ENCODE results near the gene CALN1. TPM values are rescaled to one million over a fixed set of nuclear protein-coding genes. Genes with fewer than 3 reads are reported as not detected.

Gene CALN1
- total and polyA plus RNA-seq, 2 of the 8 experiments (the other 6 are each of a cell fraction or from before 2014, with no cell fraction given) = 6.4 to 15.2 TPM

DNA sequence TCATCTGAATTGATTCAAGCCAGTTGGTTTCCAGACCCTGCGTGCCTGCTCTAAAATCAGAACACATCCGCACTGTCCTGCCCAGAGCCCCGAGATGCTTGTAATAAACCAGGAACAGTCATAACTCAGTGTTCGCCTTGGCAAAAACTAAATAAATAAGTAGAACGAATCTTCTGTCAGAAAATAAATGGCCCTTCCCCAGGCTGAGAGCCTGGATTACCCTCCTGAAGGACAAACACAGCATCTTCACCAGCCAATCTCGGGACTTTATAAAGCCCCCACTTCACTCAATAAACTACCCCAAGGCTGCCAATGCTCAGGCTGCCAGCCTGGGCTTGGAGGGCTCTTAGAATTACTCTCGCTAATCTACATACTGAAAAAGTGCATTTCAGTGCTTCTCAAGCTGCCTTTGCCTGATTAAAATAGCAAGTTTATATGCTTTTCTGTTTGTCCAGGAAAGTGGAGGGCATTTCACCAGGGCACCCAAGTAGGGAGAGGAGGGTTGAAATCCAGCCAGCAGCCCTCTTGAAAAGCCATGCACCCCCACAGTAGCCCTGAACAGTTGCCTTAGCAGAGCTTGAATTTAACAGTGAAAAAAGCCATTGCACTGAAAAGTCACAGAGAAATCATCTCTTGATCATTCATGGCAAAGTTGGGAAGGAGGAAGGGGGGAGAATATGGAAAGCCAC, 136.6 kb downstream of the CALN1 start:
- H3K23me2 ChIP-seq (ENCODE audit: low read depth, low read length) = no peaks in the 10 kb centered on the region
- H3K79me2 ChIP-seq (ENCODE audit: control insufficient read depth in 1 of 2, insufficient read depth in 2 of 2, low read length in 2 of 2) = no peaks in the 10 kb centered on the region
- H3K9ac ChIP-seq (replicated peaks in 1 of 4; ENCODE audit: extremely low read depth in 1 of 4, low read depth in 3 of 4, low read length in 3 of 4) = no peak overlapping the region
- no peak overlapping the region for H2BK12ac ChIP-seq (ENCODE audit: low read depth, low read length)
- CTCF ChIA-PET (ENCODE audit: partially characterized antibody) = no interaction called here
- H3K14ac ChIP-seq (ENCODE audit: insufficient read length) = no peak overlapping the region
- H4K20me1 ChIP-seq (replicated peaks in 1 of 2; ENCODE audit: control insufficient read depth in 1 of 2, insufficient read depth in 2 of 2, low read length in 2 of 2) = no peaks in the 10 kb centered on the region
- no peak overlapping the region for H3K18ac ChIP-seq (ENCODE audit: extremely low read depth, low read length)
- FAIRE-seq (no peak), DNase-seq (ENCODE audit: low read depth in 1 of 2, low spot score in 2 of 2) (no peak)
- WGBS, 2 experiments (ENCODE audit: extremely low coverage in 1 of 2, insufficient coverage in 1 of 2, insufficient read length in 1 of 2, insufficient replicate concordance in 2 of 2, low coverage in 1 of 2, low lambda C conversion rate in 2 of 2, missing lambda C conversion rate in 1 of 2) = 85% methylated on average over 7 of the region's 7 CpGs; no CpG with 5 or more reads in 1 of the 2 experiments
- H3K27ac ChIP-seq (ENCODE audit: low read depth, low read length) = no peak overlapping the region
- H2BK20ac ChIP-seq (ENCODE audit: low read length) = no peak overlapping the region
- H4K5ac ChIP-seq (ENCODE audit: insufficient read length, low read depth, low read length) = no peak overlapping the region
- H3K4me3 ChIP-seq (ENCODE audit: extremely low read depth in 1 of 4, insufficient read depth in 2 of 4, low read depth in 3 of 4, low read length in 4 of 4) = no peak overlapping the region
- no peak overlapping the region for H3K4ac ChIP-seq (replicated peaks; ENCODE audit: insufficient read length, low read depth, low read length)
- no peak overlapping the region for H3K23ac ChIP-seq (ENCODE audit: insufficient read length)
- no peak overlapping the region for H3K56ac ChIP-seq (replicated peaks; ENCODE audit: insufficient read length, low read depth, low read length)
- peaks cover 0 to 7% of the 10 kb centered on the region in 2 experiments; a peak in 1 of 4 replicates for H3K9me3 ChIP-seq (ENCODE audit: insufficient read depth in 2 of 2, low read depth in 1 of 2, low read length in 1 of 2)
- H3K79me1 ChIP-seq (ENCODE audit: low read depth, low read length) = no peaks in the 10 kb centered on the region
- H4K8ac ChIP-seq (ENCODE audit: extremely low read depth, insufficient read depth, low read length) = no peak overlapping the region
- no peaks in the 10 kb centered on the region; a peak in 1 of 7 replicates for H3K4me1 ChIP-seq (replicated peaks in 1 of 4; ENCODE audit: control insufficient read depth in 3 of 4, insufficient read depth in 4 of 4, low read length in 3 of 4)
- no peak overlapping the region for H3K4me2 ChIP-seq (ENCODE audit: insufficient read depth in 1 of 2, low read depth in 2 of 2, low read length in 2 of 2)
- H2BK120ac ChIP-seq (replicated peaks; ENCODE audit: low read depth, low read length) = no peak overlapping the region
- H4K91ac ChIP-seq (replicated peaks; ENCODE audit: insufficient read length, low read length) = no peak overlapping the region
- H2AFZ ChIP-seq (ENCODE audit: low read length) = no peak overlapping the region
- H3K27me3 ChIP-seq (replicated peaks in 1 of 4; ENCODE audit: control insufficient read depth in 3 of 4, extremely low read depth in 1 of 4, insufficient read depth in 3 of 4, low read length in 3 of 4) = no peaks in the 10 kb centered on the region
- POLR2A ChIA-PET (ENCODE audit: partially characterized antibody) = no interaction called here
- H2AK5ac ChIP-seq (ENCODE audit: low read depth, low read length) = no peak overlapping the region
- H2BK15ac ChIP-seq (ENCODE audit: low read length) = no peak overlapping the region
- no peak overlapping the region for H2BK5ac ChIP-seq (ENCODE audit: low read depth, low read length)
- H3K36me3 ChIP-seq (ENCODE audit: control insufficient read depth in 2 of 4, insufficient read depth in 4 of 4, low read length in 3 of 4) = peaks cover 0 to 7% (median 0%) of the 10 kb centered on the region in 4 experiments; a peak in 1 of 8 replicates
- no peak for TF ChIP-seq ATF2 (IDR thresholded peaks at IDR 0.05; ENCODE audit: low read length)
- no peak for TF ChIP-seq SUZ12 (IDR thresholded peaks at IDR 0.05; ENCODE audit: low read length)
- no peak for TF ChIP-seq TAF7 (optimal IDR thresholded peaks at IDR 0.05; ENCODE audit: borderline replicate concordance, low read depth, low read length)
- TF ChIP-seq HDAC2 (IDR thresholded peaks at IDR 0.05; ENCODE audit: borderline replicate concordance in 1 of 2, low read depth in 2 of 2, low read length in 2 of 2) = no peak
- TF ChIP-seq KDM5A (IDR thresholded peaks at IDR 0.05; ENCODE audit: low read length) = no peak
- TF ChIP-seq, protein P1, sequence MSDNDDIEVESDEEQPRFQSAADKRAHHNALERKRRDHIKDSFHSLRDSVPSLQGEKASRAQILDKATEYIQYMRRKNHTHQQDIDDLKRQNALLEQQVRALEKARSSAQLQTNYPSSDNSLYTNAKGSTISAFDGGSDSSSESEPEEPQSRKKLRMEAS (IDR thresholded peaks at IDR 0.05) = no peak
- TF ChIP-seq KDM1A (IDR thresholded peaks at IDR 0.05; ENCODE audit: borderline replicate concordance, low read length) = no peak
- TF ChIP-seq EZH2 (IDR thresholded peaks at IDR 0.05; ENCODE audit: low read depth, low read length, severe bottlenecking) = no peak
- no peak for TF ChIP-seq RNF2 (IDR thresholded peaks at IDR 0.05; ENCODE audit: borderline replicate concordance, low read depth, low read length, missing control alignments, poor library complexity, severe bottlenecking)

All from H1 (cell line).